PC-9 (cell line): ENCODE measurements around the gene DPYSL4.

Experiments used
- EZH2 ChIP-seq: fragments of 200-600 bp; sonication (generic); IDR thresholded peaks from 2 replicates; pipeline ENCODE4 v1.8.0; 2017; ENCODE audit warnings: antibody characterized with exemption, low read depth
- TF ChIP-seq, protein P1 (sequence below): fragments of 200-600 bp; sonication (generic); conservative IDR thresholded peaks from 2 replicates; pipeline ENCODE4 v1.6.1; 2017; ENCODE audit warnings: mixed run types, antibody characterized with exemption, mild to moderate bottlenecking, moderate library complexity

DNA sequence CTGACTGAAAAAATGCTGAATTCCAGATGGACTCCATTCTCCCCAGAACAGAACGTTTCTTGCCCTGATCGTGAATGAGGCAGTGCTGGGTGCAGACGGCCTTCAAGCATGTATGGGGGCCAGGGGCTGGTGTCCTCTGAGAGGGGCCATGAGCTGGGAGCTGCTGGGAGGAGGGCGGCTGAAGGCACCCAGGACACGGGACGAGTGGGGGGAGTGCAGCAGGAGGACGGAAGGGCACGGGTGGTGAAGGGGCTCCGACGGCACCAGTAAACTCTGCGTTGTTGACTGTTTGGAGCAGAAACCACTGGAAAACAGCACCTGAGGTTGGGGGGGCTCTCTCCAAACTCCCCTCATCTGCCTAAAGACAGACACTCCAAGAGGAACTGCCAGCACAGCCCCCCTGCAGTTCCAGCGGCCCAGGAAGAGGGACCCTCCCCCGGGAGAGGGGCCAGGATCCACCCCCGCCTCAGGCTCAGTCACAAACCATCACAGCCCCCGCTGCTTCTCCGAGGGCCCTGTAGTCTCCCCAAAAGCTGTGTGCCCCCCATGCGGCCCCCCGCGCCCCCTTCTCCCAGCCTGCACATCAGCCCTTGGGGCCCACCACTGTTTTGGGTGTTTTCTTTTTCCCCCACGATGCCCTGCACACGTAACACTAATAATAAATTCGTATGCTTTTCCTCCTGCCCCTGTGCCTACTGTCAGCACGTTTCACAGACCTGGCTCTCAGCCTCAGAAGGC is 55.5 kb downstream of the DPYSL4 start:
- TF ChIP-seq, protein P1, sequence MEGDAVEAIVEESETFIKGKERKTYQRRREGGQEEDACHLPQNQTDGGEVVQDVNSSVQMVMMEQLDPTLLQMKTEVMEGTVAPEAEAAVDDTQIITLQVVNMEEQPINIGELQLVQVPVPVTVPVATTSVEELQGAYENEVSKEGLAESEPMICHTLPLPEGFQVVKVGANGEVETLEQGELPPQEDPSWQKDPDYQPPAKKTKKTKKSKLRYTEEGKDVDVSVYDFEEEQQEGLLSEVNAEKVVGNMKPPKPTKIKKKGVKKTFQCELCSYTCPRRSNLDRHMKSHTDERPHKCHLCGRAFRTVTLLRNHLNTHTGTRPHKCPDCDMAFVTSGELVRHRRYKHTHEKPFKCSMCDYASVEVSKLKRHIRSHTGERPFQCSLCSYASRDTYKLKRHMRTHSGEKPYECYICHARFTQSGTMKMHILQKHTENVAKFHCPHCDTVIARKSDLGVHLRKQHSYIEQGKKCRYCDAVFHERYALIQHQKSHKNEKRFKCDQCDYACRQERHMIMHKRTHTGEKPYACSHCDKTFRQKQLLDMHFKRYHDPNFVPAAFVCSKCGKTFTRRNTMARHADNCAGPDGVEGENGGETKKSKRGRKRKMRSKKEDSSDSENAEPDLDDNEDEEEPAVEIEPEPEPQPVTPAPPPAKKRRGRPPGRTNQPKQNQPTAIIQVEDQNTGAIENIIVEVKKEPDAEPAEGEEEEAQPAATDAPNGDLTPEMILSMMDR: no peak
- TF ChIP-seq EZH2: no peak
